ENCODE measurements around the gene EDRF1. TPM values are rescaled to one million over a fixed set of nuclear protein-coding genes. Genes with fewer than 3 reads are reported as not detected.

EDRF1 gene
- total and polyA plus RNA-seq, 2 of the 13 experiments (the other 11 are each of a cell fraction or from before 2014, with no cell fraction given): 16.9 to 26.7 TPM

DNA sequence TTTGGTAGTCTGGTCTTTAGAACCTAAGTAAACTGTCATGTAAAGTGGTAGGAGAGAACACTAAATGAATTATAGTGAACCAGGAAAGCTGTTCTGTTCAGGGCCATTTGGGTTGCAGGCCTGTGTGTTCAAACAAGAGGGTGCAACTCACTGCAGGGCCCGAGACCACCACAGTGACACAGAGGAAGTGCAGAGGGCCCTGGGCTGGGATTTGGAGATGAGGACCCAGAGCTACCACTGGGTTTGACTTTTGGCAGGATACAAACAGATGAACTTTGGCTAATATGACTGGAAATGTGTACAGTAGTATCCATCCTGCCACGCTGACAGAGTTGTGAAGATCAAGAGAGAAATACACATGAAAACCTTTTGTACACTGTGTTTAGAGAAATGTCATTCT is 46.3 kb downstream of the EDRF1 start:
- in situ Hi-C loops (cut with HindIII; ENCODE audit: extremely low pct_ligation_motif_present, low pct_unique_long_range_greater_than_20kb) (no loop called here), intact Hi-C loops (cut with micrococcal nuclease; ENCODE audit: unreplicated experiment) (no loop called here)
- Histone ChIP-seq H2AFZ (ENCODE audit: low read length) (no peak overlapping the region), H3K4me2 (ENCODE audit: low read depth, low read length) (no peak overlapping the region), H3K9me3 (ENCODE audit: low read length) (no peaks in the 10 kb centered on the region), H3K27me3 (ENCODE audit: control insufficient read depth in 1 of 2, insufficient read depth in 2 of 2, low read length in 2 of 2) (no peaks in the 10 kb centered on the region), H3K79me2 (ENCODE audit: insufficient read depth, low read length) (no peaks in the 10 kb centered on the region), H3K36me3 (replicated peaks in 1 of 2; ENCODE audit: control insufficient read depth in 1 of 2, insufficient read depth in 2 of 2, low read length in 2 of 2) (peaks cover 5 to 41% of the 10 kb centered on the region in 2 experiments; a peak in 4 of 5 replicates), H3K27ac (ENCODE audit: extremely low read length, insufficient read depth, low read length) (no peak overlapping the region), H3K4me1 (ENCODE audit: insufficient read depth, low read length) (no peaks in the 10 kb centered on the region), H3K9ac (ENCODE audit: insufficient read depth, low read depth, low read length) (no peak overlapping the region), H3K4me3 (replicated peaks in 1 of 3; ENCODE audit: insufficient read depth in 1 of 3, low read depth in 2 of 3, low read length in 3 of 3) (no peak overlapping the region), H4K20me1 (ENCODE audit: insufficient read depth, low read length) (no peaks in the 10 kb centered on the region)
- TF ChIP-seq CBX2 (IDR thresholded peaks at IDR 0.05; ENCODE audit: low read depth, low read length): no peak
- TF ChIP-seq CBX2 (CRISPR knock-in tag; IDR thresholded peaks at IDR 0.05; ENCODE audit: low read depth): no peak
- TF ChIP-seq PLRG1 (conservative IDR thresholded peaks at IDR 0.05): no peak
- TF ChIP-seq MXD4 (CRISPR knock-in tag; IDR thresholded peaks at IDR 0.05): no peak
- TF ChIP-seq YEATS4 (CRISPR knock-in tag; IDR thresholded peaks at IDR 0.05; ENCODE audit: borderline replicate concordance): no peak
- TF ChIP-seq NBN (conservative IDR thresholded peaks at IDR 0.05): no peak
- TF ChIP-seq ZNF367 (CRISPR knock-in tag; IDR thresholded peaks at IDR 0.05; ENCODE audit: borderline replicate concordance): no peak
- no peak for TF ChIP-seq KLF11 (CRISPR knock-in tag; IDR thresholded peaks at IDR 0.05)
- no peak for TF ChIP-seq ZNF343 (CRISPR knock-in tag; IDR thresholded peaks at IDR 0.05)
- no peak for TF ChIP-seq RAD51 (IDR thresholded peaks at IDR 0.05; ENCODE audit: borderline replicate concordance)
- TF ChIP-seq MLLT10 (CRISPR knock-in tag; IDR thresholded peaks at IDR 0.05): no peak
- TF ChIP-seq SIX1 (CRISPR knock-in tag; IDR thresholded peaks at IDR 0.05; ENCODE audit: borderline replicate concordance): no peak
- no peak for TF ChIP-seq SAP130 (CRISPR knock-in tag; IDR thresholded peaks at IDR 0.05; ENCODE audit: low read depth)
- TF ChIP-seq, protein P1, sequence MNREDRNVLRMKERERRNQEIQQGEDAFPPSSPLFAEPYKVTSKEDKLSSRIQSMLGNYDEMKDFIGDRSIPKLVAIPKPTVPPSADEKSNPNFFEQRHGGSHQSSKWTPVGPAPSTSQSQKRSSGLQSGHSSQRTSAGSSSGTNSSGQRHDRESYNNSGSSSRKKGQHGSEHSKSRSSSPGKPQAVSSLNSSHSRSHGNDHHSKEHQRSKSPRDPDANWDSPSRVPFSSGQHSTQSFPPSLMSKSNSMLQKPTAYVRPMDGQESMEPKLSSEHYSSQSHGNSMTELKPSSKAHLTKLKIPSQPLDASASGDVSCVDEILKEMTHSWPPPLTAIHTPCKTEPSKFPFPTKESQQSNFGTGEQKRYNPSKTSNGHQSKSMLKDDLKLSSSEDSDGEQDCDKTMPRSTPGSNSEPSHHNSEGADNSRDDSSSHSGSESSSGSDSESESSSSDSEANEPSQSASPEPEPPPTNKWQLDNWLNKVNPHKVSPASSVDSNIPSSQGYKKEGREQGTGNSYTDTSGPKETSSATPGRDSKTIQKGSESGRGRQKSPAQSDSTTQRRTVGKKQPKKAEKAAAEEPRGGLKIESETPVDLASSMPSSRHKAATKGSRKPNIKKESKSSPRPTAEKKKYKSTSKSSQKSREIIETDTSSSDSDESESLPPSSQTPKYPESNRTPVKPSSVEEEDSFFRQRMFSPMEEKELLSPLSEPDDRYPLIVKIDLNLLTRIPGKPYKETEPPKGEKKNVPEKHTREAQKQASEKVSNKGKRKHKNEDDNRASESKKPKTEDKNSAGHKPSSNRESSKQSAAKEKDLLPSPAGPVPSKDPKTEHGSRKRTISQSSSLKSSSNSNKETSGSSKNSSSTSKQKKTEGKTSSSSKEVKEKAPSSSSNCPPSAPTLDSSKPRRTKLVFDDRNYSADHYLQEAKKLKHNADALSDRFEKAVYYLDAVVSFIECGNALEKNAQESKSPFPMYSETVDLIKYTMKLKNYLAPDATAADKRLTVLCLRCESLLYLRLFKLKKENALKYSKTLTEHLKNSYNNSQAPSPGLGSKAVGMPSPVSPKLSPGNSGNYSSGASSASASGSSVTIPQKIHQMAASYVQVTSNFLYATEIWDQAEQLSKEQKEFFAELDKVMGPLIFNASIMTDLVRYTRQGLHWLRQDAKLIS (CRISPR knock-in tag; IDR thresholded peaks at IDR 0.05): no peak
- TF ChIP-seq CENPT (CRISPR knock-in tag; IDR thresholded peaks at IDR 0.05; ENCODE audit: low read depth): no peak
- TF ChIP-seq, protein P2, sequence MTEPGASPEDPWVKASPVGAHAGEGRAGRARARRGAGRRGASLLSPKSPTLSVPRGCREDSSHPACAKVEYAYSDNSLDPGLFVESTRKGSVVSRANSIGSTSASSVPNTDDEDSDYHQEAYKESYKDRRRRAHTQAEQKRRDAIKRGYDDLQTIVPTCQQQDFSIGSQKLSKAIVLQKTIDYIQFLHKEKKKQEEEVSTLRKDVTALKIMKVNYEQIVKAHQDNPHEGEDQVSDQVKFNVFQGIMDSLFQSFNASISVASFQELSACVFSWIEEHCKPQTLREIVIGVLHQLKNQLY (CRISPR knock-in tag; IDR thresholded peaks at IDR 0.05): no peak
- no peak for TF ChIP-seq BHLHE40 (IDR thresholded peaks at IDR 0.05; ENCODE audit: low read length)
- BruUV-seq (replicated peaks): no TSS peak
- POLR2A ChIA-PET: interaction anchor here (1.4 kb wide), 1 partner anchor 46 kb away, joined by 4 read pairs; the partner anchor contains the start of gene EDRF1
- DNase-seq (ENCODE audit: low spot score): no peak
- no peak for FAIRE-seq
- CTCF ChIA-PET (ENCODE audit: low intra/inter-chr PET ratio, low total read pairs): no interaction called here
- WGBS (ENCODE audit: low lambda C conversion rate): 97% methylated on average over 2 of the region's 2 CpGs
- ATAC-seq: no peak

Data from HepG2 (cell line).